SK-N-SH treated with all-trans-retinoic acid at 6 μM for 48 hours (cell line): ENCODE data around the gene OR4D1.

Experiments used
- ARNTL ChIP-seq: fragments of 450-650 bp; formaldehyde crosslinking; IDR thresholded peaks from 2 replicates; pipeline ENCODE4 v1.5.0; 2020; ENCODE audit warnings: low read depth, mild to moderate bottlenecking, moderate library complexity, borderline replicate concordance
- BACH2 ChIP-seq: fragments of 250-450 bp; sonication (Bioruptor Pico); IDR thresholded peaks from 2 replicates; pipeline ENCODE4 v1.9.0; 2021; ENCODE audit warnings: mild to moderate bottlenecking, borderline replicate concordance
- ESRRG ChIP-seq: fragments of 250-450 bp; sonication (Bioruptor Pico); IDR thresholded peaks from 2 replicates; pipeline ENCODE4 v1.6.1; 2021; ENCODE audit warnings: mild to moderate bottlenecking
- OSR1 ChIP-seq: fragments of 250-450 bp; sonication (Bioruptor Pico); IDR thresholded peaks from 2 replicates; pipeline ENCODE4 v1.8.0; 2022; ENCODE audit warnings: moderate library complexity, mild to moderate bottlenecking, inconsistent platforms
- PATZ1 ChIP-seq: fragments of 250-450 bp; sonication (Bioruptor Pico); IDR thresholded peaks from 2 replicates; pipeline ENCODE4 v1.8.0; 2020; ENCODE audit warnings: mild to moderate bottlenecking, moderate library complexity, borderline replicate concordance
- PPARA ChIP-seq: fragments of 250-450 bp; sonication (Bioruptor Pico); IDR thresholded peaks from 2 replicates; pipeline ENCODE4 v1.5.0; 2020; ENCODE audit warnings: mild to moderate bottlenecking, borderline replicate concordance
- RARB ChIP-seq: fragments of 250-450 bp; sonication (Bioruptor Pico); IDR thresholded peaks from 2 replicates; pipeline ENCODE4 v1.8.0; 2021; ENCODE audit warnings: mild to moderate bottlenecking, moderate library complexity
- SNAI2 ChIP-seq: fragments of 250-450 bp; sonication (Bioruptor Pico); IDR thresholded peaks from 2 replicates; pipeline ENCODE4 v1.5.0; 2020; ENCODE audit warnings: mild to moderate bottlenecking, moderate library complexity
- ZFP3 ChIP-seq: fragments of 250-450 bp; sonication (Bioruptor Pico); IDR thresholded peaks from 2 replicates; pipeline ENCODE4 v1.5.0; 2020; ENCODE audit warnings: mild to moderate bottlenecking, moderate library complexity
- ZFP30 ChIP-seq: fragments of 450-650 bp; formaldehyde crosslinking; IDR thresholded peaks from 2 replicates; pipeline ENCODE4 v1.5.0; 2022; ENCODE audit warnings: mild to moderate bottlenecking, moderate library complexity
- ZNF70 ChIP-seq: fragments of 450-650 bp; formaldehyde crosslinking; IDR thresholded peaks from 2 replicates; pipeline ENCODE4 v1.5.0; 2020; ENCODE audit warnings: mild to moderate bottlenecking, moderate library complexity
- ZNF8 ChIP-seq: fragments of 450-650 bp; formaldehyde crosslinking; IDR thresholded peaks from 2 replicates; pipeline ENCODE4 v1.5.0; 2020; ENCODE audit warnings: mild to moderate bottlenecking, moderate library complexity
- TF ChIP-seq, protein P1 (sequence below): fragments of 250-450 bp; sonication (Bioruptor Pico); IDR thresholded peaks from 2 replicates; pipeline ENCODE4 v1.5.1; 2021; ENCODE audit warnings: mild to moderate bottlenecking, moderate library complexity
- TF ChIP-seq, protein P2 (sequence below): fragments of 250-450 bp; sonication (Bioruptor Pico); IDR thresholded peaks from 2 replicates; pipeline ENCODE4 v1.5.1; 2020; ENCODE audit warnings: low read depth, mild to moderate bottlenecking, moderate library complexity

GRCh38 chr17:58195518-58196123, 47.4 kb downstream of the OR4D1 start:
- TF ChIP-seq PPARA (CRISPR knock-in tag): no peak
- TF ChIP-seq, protein P1, sequence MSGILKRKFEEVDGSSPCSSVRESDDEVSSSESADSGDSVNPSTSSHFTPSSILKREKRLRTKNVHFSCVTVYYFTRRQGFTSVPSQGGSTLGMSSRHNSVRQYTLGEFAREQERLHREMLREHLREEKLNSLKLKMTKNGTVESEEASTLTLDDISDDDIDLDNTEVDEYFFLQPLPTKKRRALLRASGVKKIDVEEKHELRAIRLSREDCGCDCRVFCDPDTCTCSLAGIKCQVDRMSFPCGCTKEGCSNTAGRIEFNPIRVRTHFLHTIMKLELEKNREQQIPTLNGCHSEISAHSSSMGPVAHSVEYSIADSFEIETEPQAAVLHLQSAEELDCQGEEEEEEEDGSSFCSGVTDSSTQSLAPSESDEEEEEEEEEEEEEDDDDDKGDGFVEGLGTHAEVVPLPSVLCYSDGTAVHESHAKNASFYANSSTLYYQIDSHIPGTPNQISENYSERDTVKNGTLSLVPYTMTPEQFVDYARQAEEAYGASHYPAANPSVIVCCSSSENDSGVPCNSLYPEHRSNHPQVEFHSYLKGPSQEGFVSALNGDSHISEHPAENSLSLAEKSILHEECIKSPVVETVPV (CRISPR knock-in tag): no peak
- TF ChIP-seq SNAI2 (CRISPR knock-in tag): no peak
- no peak for TF ChIP-seq ZFP30 (CRISPR knock-in tag)
- no peak for TF ChIP-seq ESRRG (CRISPR knock-in tag)
- no peak for TF ChIP-seq ARNTL
- no peak for TF ChIP-seq BACH2
- TF ChIP-seq OSR1 (CRISPR knock-in tag): no peak
- TF ChIP-seq ZNF70 (CRISPR knock-in tag): no peak
- TF ChIP-seq PATZ1 (CRISPR knock-in tag): no peak
- no peak for TF ChIP-seq RARB (CRISPR knock-in tag)
- TF ChIP-seq, protein P2, sequence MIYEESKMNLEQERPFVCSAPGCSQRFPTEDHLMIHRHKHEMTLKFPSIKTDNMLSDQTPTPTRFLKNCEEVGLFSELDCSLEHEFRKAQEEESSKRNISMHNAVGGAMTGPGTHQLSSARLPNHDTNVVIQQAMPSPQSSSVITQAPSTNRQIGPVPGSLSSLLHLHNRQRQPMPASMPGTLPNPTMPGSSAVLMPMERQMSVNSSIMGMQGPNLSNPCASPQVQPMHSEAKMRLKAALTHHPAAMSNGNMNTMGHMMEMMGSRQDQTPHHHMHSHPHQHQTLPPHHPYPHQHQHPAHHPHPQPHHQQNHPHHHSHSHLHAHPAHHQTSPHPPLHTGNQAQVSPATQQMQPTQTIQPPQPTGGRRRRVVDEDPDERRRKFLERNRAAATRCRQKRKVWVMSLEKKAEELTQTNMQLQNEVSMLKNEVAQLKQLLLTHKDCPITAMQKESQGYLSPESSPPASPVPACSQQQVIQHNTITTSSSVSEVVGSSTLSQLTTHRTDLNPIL: no peak
- TF ChIP-seq ZNF8 (CRISPR knock-in tag): no peak
- no peak for TF ChIP-seq ZFP3 (CRISPR knock-in tag)
